Measurements from ENCODE around the gene ADAMTS3.

The ADAMTS3 gene

GRCh38 chr4:72531768-72532290 is 37.2 kb downstream of the ADAMTS3 start:
- no peaks in the 10 kb centered on the region for H3K36me3 ChIP-seq (ENCODE audit: insufficient read depth)
- H3K27me3 ChIP-seq (ENCODE audit: insufficient read depth, low read depth) = no peaks in the 10 kb centered on the region
- no peak overlapping the region for H2AFZ ChIP-seq (ENCODE audit: low read depth)
- no peaks in the 10 kb centered on the region for H3K4me1 ChIP-seq (ENCODE audit: low read depth, poor library complexity, severe bottlenecking)
- no peak for TF ChIP-seq CTCF (conservative IDR thresholded peaks at IDR 0.05; ENCODE audit: low read depth, low read length)
- no peaks in the 10 kb centered on the region for H3K79me2 ChIP-seq (ENCODE audit: insufficient read depth, low read depth)
- no peak overlapping the region for H3K4me2 ChIP-seq
- H3K4me3 ChIP-seq (IDR thresholded peaks at IDR 0.05; ENCODE audit: insufficient read depth, low read depth, low read length) = no peak overlapping the region
- H3K9ac ChIP-seq = no peak overlapping the region
- no peak overlapping the region for H3K27ac ChIP-seq
- no peaks in the 10 kb centered on the region for H4K20me1 ChIP-seq (ENCODE audit: insufficient read depth)

- Histone ChIP-seq H3K4me2 (no peak overlapping the region), H2AFZ (ENCODE audit: low read depth) (no peak overlapping the region), H3K79me2 (ENCODE audit: insufficient read depth, low read depth) (no peaks in the 10 kb centered on the region), H3K27ac (no peak overlapping the region), H3K4me1 (ENCODE audit: low read depth, poor library complexity, severe bottlenecking) (no peaks in the 10 kb centered on the region), H3K36me3 (ENCODE audit: insufficient read depth) (no peaks in the 10 kb centered on the region), H4K20me1 (ENCODE audit: insufficient read depth) (no peaks in the 10 kb centered on the region), H3K4me3 (IDR thresholded peaks at IDR 0.05; ENCODE audit: insufficient read depth, low read depth, low read length) (no peak overlapping the region), H3K27me3 (ENCODE audit: insufficient read depth, low read depth) (no peaks in the 10 kb centered on the region), H3K9ac (no peak overlapping the region)
- TF ChIP-seq CTCF (conservative IDR thresholded peaks at IDR 0.05; ENCODE audit: low read depth, low read length) = no peak
Measured at GRCh38 chr4:72531322-72531721, 37.7 kb downstream of the ADAMTS3 start.

GRCh38 chr4:72529148-72529822 is 39.7 kb downstream of the ADAMTS3 start:
- TF ChIP-seq CTCF (conservative IDR thresholded peaks at IDR 0.05; ENCODE audit: low read depth, low read length) = no peak
- no peaks in the 10 kb centered on the region for H3K27me3 ChIP-seq (ENCODE audit: insufficient read depth, low read depth)
- no peak overlapping the region for H3K4me3 ChIP-seq (IDR thresholded peaks at IDR 0.05; ENCODE audit: insufficient read depth, low read depth, low read length)
- H3K27ac ChIP-seq = no peak overlapping the region
- H2AFZ ChIP-seq (ENCODE audit: low read depth) = no peak overlapping the region
- H3K4me2 ChIP-seq = no peak overlapping the region
- no peak overlapping the region for H3K9ac ChIP-seq
- H4K20me1 ChIP-seq (ENCODE audit: insufficient read depth) = no peaks in the 10 kb centered on the region
- H3K79me2 ChIP-seq (ENCODE audit: insufficient read depth, low read depth) = no peaks in the 10 kb centered on the region
- no peaks in the 10 kb centered on the region for H3K4me1 ChIP-seq (ENCODE audit: low read depth, poor library complexity, severe bottlenecking)
- no peaks in the 10 kb centered on the region for H3K36me3 ChIP-seq (ENCODE audit: insufficient read depth)

GRCh38 chr4:72527038-72527646 is 41.9 kb downstream of the ADAMTS3 start:
- Histone ChIP-seq H3K4me1 (ENCODE audit: low read depth, poor library complexity, severe bottlenecking) (no peaks in the 10 kb centered on the region), H2AFZ (ENCODE audit: low read depth) (no peak overlapping the region), H3K79me2 (ENCODE audit: insufficient read depth, low read depth) (no peaks in the 10 kb centered on the region), H3K27ac (no peak overlapping the region), H4K20me1 (ENCODE audit: insufficient read depth) (no peaks in the 10 kb centered on the region), H3K4me3 (IDR thresholded peaks at IDR 0.05; ENCODE audit: insufficient read depth, low read depth, low read length) (no peak overlapping the region), H3K36me3 (ENCODE audit: insufficient read depth) (no peaks in the 10 kb centered on the region), H3K9ac (no peak overlapping the region), H3K4me2 (no peak overlapping the region), H3K27me3 (ENCODE audit: insufficient read depth, low read depth) (no peaks in the 10 kb centered on the region)
- TF ChIP-seq CTCF (conservative IDR thresholded peaks at IDR 0.05; ENCODE audit: low read depth, low read length) = 0 out of 2 replicates have a peak, but pooled peaks have one; percentile 23
